Measurements from ENCODE around the gene RPL15.

RPL15 gene

GRCh38 chr3:23961066-23961465 lies 44.1 kb downstream of the RPL15 start:
- DNase-seq (ENCODE audit: low read depth, low spot score): no peak

GRCh38 chr3:23961913-23962312 lies 45.0 kb downstream of the RPL15 start:
- no peak for DNase-seq (ENCODE audit: low read depth, low spot score)

- DNase-seq (ENCODE audit: low read depth, low spot score): no peak
Measured at GRCh38 chr3:23964537-23965235, 47.8 kb downstream of the RPL15 start.

- peak; percentile 41 for DNase-seq (ENCODE audit: low read depth, low spot score)
Measured at GRCh38 chr3:23966328-23966727, 49.4 kb downstream of the RPL15 start.

GRCh38 chr3:23968463-23969184 lies 51.7 kb downstream of the RPL15 start:
- DNase-seq (ENCODE audit: low read depth, low spot score): no peak

GRCh38 chr3:23969393-23969792 lies 52.5 kb downstream of the RPL15 start:
- no peak for DNase-seq (ENCODE audit: low read depth, low spot score)
